Kidney glomerular epithelial cell (primary cell): ENCODE data around the gene PHLPP1.

ENCODE experiments used
- DNase-seq: peaks from one replicate; lab custom pipeline; 2025; lab: John Stamatoyannopoulos, UW

Gene PHLPP1

DNA sequence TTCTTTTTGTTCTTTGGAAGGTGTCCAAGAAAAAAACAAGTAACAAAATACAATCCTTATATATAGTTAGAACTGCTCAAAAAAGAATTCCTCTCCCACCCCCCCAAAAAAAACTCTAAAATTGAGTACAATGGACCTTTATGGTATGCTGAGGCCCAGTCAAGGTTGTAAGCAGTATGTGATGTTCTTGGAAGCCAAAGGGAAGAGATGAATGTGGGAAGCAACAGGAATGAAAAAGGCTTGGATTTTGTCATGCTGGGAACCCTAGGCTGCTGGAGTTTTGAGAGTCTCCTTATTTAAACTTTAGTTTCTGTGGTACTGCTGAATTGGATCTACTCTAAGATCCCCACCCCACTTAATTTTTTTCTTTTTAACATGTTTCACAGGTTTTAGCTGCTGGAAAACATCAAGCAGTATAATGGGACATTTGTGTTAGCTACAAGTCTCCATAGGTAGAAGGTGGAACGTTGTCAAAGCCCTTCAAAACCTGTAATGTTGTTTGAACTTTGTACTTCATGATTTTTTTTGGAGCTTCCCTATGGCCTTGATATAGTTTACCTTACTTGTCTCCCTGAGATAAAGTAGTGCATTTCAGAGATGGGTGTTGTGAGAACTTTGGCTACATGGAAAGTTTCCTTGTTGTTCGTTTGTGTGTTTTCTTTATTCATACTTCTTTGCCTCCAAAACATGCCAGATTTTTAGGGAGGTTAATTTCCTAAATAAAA is 57.7 kb downstream of the PHLPP1 start:
- no peak for DNase-seq

DNA sequence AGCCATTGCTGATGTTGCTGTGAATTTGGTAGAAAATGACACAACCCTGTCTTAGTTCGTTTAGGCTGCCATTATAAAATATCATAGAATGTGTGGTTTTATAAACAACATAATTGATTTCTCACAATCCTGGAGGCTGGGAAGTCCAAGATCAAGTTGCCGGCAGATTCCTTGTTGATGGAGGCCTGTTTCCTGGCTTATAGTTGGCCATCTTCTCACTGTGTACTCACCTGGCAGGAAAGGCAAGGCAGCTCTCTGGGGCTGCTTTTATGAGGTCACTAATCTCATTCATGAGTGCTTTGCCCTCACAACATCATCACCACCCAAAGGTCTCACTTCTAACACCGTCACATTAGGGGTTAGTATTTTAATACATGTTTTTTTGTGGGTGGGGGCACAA is 58.4 kb downstream of the PHLPP1 start:
- DNase-seq: no peak

GRCh38 chr18:62776024-62776570 is 60.8 kb downstream of the PHLPP1 start:
- DNase-seq: no peak

- no peak for DNase-seq
Measured at GRCh38 chr18:62777814-62778213, 62.5 kb downstream of the PHLPP1 start.

DNA sequence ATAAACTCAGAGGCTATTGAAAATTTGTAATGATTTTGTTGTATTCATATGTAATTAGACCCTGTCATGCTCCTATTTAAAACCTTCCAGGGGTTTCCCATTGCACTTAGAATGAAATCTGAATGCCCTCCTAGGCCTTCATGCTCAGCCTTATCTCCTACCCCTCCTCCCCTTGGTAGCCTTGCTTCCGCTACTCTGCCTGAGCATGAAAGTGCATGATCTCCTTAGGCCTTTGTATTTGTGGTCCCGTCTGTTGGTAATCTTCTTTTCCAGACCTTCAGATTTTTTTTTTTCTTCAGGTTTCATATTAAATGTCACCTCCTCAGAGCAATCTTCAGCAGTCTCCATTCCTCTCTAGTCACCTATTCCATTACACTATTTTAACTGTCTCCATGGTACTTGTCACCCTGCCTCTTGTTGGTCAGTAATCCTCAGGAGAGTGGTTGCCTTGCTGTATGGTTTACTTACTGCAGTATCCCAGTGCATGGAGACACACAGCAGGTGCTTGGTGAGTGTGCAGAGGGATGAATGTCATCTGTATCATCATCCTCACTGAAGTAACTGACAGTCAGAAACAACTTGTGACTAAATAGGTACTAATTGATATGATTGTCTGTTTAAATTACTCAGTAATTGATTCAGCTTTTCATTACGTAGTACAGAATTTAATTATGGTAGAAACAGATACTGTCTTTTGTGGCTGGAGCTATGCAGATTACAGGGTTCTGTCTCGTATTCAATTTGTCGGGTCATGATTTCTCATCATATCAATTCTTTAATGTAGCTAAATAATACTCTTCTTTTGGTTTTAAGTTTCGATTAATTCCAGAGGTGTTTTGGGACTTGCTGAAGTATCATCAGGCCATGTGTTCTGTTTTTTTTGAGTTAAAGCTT is 63.9 kb downstream of the PHLPP1 start:
- DNase-seq: no peak

- no peak for DNase-seq
Measured at GRCh38 chr18:62781262-62781661, 65.9 kb downstream of the PHLPP1 start.

GRCh38 chr18:62781893-62782292 is 66.6 kb downstream of the PHLPP1 start:
- DNase-seq: peak; percentile 33

DNA sequence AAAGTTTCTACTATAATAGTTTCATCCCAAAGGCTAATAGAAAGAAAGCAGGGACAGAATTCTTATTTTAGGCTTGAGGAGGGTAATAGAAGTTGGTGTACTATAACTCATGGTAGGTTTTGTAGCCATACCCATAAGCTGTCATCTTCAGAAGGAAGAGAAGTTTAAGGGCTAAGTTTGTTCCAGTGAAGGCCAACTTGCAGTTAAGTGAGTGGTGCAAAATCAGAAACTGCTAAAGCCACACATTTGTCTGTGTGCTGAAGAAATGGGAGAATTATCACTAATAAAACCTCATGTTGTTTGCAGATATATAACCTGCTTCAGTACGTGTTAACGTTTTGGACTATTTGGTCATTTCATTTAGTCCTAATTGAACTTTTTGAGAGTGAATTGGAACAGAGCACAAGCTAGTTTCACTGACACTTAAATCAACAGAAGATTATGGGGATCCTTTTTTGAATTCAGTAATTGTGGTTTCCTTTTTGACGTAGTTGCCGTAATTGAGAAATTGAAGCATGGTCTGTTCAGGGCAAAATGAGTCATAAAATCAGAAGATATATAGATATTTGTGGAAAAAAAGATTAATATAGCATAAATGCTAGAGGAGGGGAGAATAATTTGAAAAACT is 69.1 kb downstream of the PHLPP1 start:
- DNase-seq: no peak

DNA sequence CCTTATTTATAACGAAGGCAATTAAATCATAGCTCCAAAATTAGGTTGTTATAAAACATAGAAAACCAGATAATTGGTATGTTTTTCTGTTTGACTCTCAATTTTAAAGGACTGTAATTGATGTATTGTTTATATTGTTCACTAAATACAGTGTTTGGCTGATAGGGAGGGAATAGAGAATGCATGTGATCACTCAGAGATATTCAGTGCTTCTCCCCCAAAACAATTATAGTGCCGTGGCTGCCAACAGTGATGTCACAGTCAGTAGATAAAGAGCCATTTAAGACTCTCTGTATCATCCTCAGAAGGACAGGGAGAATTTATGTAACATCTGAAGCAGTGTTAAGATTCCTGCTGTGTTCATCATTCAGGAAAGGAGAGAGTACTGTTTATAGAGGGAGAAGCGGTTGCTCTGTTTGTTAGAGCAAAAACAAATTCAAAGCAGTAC is 69.6 kb downstream of the PHLPP1 start:
- DNase-seq: peak; percentile 22

- no peak for DNase-seq
Measured at GRCh38 chr18:62786689-62787088, 71.3 kb downstream of the PHLPP1 start.

- no peak for DNase-seq
Measured at GRCh38 chr18:62788111-62788510, 72.8 kb downstream of the PHLPP1 start.

DNA sequence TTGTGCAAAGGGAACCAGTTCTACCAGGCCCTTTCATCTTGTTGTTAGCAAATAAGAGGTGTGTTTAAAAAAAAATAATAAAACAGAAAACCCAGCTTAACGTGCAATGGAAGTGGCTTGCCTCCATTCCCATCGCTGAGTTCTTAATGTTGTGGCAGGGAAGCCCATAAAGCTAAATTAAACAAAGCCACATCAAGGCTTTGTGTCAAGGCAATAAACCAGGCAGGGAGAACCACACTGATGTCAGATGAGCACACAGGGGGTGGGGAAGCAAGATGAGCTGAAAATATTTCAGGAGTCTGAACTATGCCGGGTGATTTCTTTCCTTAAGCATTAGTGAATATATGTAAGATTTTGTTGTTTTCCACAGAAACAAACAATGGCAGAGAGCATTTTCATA is 73.5 kb downstream of the PHLPP1 start:
- DNase-seq: no peak

- no peak for DNase-seq
Measured at GRCh38 chr18:62790871-62791772, 75.8 kb downstream of the PHLPP1 start.

- DNase-seq: no peak
Measured at GRCh38 chr18:62792016-62792415, 76.7 kb downstream of the PHLPP1 start.

DNA sequence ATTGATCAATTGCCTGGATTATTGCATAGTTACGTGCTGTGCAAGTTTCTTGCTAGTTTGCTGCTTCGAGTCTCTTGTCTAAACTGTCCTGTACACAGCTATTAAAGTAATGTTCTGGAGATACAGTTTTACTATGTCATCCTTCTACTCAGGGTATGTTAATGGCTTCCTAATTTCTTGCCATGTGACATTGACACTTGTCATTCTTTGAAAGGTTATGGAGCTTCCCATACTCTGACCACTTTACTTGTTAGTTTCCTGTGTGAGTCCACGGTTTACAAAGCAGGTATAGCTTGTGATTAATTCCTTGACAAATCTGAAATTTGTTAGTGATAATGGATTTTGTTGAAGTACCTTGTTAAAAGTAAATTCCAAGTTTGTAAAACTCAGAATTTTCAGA is 80.5 kb downstream of the PHLPP1 start:
- DNase-seq: no peak

- DNase-seq: no peak
Measured at GRCh38 chr18:62796216-62796621, 80.9 kb downstream of the PHLPP1 start.

DNA sequence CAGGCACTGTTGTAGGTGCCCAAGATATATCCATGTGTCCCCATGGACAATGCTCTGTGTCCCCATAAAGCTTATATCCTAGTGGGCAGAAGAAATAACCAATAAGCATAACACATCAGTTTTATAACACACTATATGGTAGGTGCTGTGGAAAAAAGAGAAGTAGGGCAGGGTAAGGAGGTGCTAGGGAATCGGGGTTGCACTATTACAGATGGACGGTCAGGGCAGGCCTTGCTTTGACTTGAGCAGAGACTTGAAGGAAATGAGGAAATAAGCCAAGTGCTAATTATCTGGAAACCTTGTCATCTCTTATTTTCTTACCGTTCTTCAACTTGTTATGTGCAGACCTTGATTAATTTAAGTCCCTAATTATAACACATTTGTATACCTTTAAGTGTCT is 82.0 kb downstream of the PHLPP1 start:
- DNase-seq: no peak

DNA sequence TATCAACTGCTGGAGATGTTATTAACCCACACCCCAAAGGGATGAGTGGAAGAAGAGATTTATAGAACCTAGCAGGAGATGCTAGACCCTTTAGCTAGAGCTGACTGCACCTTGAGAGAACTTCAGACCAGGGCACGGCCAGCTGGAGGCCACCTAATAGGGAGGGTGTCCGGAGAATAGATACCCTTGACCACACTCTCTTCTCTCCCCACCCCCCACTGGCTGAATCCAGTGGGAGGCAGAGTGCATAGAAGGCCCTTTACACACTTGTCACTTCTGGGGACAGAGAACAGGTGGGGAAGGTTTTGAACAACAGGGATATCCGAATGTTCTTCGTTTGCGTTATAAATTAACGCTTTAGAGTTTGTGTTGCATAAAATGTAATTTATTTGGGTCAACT is 84.6 kb downstream of the PHLPP1 start:
- no peak for DNase-seq

DNA sequence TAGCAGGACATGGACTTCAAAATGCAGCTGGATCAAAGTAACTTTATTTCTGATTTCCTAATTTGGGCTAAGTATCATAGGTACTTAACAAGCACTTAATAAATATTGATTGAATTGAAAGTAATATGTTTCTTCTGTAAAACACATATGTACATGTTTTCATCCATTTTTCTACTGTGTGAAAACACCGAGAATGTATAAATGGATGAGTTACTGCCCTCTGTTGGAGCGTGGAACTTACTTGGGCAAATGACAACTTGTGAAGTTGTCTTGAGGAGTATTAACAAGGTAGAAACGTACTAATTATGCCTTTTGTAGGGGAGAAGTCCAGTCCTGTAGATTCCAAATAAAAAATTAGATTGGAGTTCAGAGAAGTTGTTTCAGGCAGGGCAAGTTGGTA is 87.2 kb downstream of the PHLPP1 start:
- no peak for DNase-seq

GRCh38 chr18:62807396-62807795 is 92.1 kb downstream of the PHLPP1 start:
- no peak for DNase-seq

GRCh38 chr18:62808123-62808522 is 92.8 kb downstream of the PHLPP1 start:
- DNase-seq: no peak
